ENCODE data around the gene TTC9C.

DNA sequence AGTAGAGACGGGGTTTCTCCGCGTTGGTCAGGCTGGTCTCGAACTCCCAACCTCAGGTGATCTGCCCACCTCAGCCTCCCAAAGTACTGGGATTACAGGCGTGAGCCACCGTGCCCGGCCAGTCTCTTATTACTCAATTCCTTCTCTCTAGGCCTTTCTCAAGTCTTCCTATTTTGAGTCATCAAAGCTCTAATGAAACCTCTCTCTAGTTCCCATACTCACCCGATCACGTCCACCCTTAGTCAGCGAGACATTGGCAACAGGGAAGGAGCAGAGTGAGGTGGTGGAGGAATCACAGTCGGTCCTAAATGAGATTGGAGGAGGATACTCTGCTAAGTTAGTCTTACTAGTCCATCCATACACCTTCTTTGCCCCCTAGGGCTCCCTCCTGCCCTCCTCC lies 26.0 kb upstream of the TTC9C start:
- no peak for TF ChIP-seq POLR2A (IDR thresholded peaks at IDR 0.05)
- TF ChIP-seq, protein P1, sequence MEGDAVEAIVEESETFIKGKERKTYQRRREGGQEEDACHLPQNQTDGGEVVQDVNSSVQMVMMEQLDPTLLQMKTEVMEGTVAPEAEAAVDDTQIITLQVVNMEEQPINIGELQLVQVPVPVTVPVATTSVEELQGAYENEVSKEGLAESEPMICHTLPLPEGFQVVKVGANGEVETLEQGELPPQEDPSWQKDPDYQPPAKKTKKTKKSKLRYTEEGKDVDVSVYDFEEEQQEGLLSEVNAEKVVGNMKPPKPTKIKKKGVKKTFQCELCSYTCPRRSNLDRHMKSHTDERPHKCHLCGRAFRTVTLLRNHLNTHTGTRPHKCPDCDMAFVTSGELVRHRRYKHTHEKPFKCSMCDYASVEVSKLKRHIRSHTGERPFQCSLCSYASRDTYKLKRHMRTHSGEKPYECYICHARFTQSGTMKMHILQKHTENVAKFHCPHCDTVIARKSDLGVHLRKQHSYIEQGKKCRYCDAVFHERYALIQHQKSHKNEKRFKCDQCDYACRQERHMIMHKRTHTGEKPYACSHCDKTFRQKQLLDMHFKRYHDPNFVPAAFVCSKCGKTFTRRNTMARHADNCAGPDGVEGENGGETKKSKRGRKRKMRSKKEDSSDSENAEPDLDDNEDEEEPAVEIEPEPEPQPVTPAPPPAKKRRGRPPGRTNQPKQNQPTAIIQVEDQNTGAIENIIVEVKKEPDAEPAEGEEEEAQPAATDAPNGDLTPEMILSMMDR (IDR thresholded peaks at IDR 0.05) = no peak
- TF ChIP-seq POLR2AphosphoS5 (IDR thresholded peaks at IDR 0.05) = no peak
- no peak for TF ChIP-seq EP300 (IDR thresholded peaks at IDR 0.05; ENCODE audit: low read depth)

All from transverse colon (tissue), 4 donors.